HL-60 (cell line): Measurements from ENCODE around the gene EIF3I.

Experiments
- CTCF ChIP-seq: IDR thresholded peaks from one replicate; pipeline ENCODE4 v1.5.1; 2011; ENCODE audit warnings: low read length, control low read depth, inconsistent platforms; ENCODE audit not compliant: insufficient read depth
- POLR2AphosphoS5 ChIP-seq: IDR thresholded peaks from 2 replicates; pipeline ENCODE4 v1.6.1; 2012; ENCODE audit warnings: low read depth
- TF ChIP-seq, protein P1 (sequence below): IDR thresholded peaks from 2 replicates; pipeline ENCODE4 v1.6.1; 2012; ENCODE audit warnings: low read depth; ENCODE audit not compliant: insufficient replicate concordance

GRCh38 chr1:32215629-32216480 lies 6.4 kb upstream of the EIF3I start:
- TF ChIP-seq CTCF (peak; percentile 91), POLR2AphosphoS5 (no peak)
- TF ChIP-seq, protein P1, sequence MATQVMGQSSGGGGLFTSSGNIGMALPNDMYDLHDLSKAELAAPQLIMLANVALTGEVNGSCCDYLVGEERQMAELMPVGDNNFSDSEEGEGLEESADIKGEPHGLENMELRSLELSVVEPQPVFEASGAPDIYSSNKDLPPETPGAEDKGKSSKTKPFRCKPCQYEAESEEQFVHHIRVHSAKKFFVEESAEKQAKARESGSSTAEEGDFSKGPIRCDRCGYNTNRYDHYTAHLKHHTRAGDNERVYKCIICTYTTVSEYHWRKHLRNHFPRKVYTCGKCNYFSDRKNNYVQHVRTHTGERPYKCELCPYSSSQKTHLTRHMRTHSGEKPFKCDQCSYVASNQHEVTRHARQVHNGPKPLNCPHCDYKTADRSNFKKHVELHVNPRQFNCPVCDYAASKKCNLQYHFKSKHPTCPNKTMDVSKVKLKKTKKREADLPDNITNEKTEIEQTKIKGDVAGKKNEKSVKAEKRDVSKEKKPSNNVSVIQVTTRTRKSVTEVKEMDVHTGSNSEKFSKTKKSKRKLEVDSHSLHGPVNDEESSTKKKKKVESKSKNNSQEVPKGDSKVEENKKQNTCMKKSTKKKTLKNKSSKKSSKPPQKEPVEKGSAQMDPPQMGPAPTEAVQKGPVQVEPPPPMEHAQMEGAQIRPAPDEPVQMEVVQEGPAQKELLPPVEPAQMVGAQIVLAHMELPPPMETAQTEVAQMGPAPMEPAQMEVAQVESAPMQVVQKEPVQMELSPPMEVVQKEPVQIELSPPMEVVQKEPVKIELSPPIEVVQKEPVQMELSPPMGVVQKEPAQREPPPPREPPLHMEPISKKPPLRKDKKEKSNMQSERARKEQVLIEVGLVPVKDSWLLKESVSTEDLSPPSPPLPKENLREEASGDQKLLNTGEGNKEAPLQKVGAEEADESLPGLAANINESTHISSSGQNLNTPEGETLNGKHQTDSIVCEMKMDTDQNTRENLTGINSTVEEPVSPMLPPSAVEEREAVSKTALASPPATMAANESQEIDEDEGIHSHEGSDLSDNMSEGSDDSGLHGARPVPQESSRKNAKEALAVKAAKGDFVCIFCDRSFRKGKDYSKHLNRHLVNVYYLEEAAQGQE = no peak
